IMR-90 (cell line): Measurements from ENCODE around the gene MYO10. TPM values are rescaled to one million over a fixed set of nuclear protein-coding genes. Genes with fewer than 3 reads are reported as not detected.

ENCODE experiments used
- ATAC-seq: fragments of 200-7000 bp; cut with Tn5 transposase; 2 replicates; pipeline ENCODE4 v1.9.1; 2020; ENCODE audit warnings: low read depth, mild to moderate bottlenecking, moderate library complexity
- BruUV-seq: library from RNA; stranded (reverse); fragments of 400-500 nt; replicated peaks from 2 replicates; lab custom pipeline; 2021; lab: Mats Ljungman, UMichigan
- CTCF ChIA-PET: fragments of 300-600 bp; formaldehyde crosslinking; extraction: SDS; loops from one replicate; lab custom pipeline; 2021; ENCODE audit warnings: antibody characterized with exemption; lab: Yijun Ruan, JAX
- POLR2A ChIA-PET: fragments of 300-600 bp; sonication (Branson Sonifier 250); formaldehyde crosslinking; loops from one replicate; lab custom pipeline; 2022; ENCODE audit warnings: antibody characterized with exemption; ENCODE audit not compliant: unreplicated experiment; lab: Charles Lee
- DNase-seq: peaks from one replicate; pipeline ENCODE4 v3.0.0; 2013
- H2AFZ ChIP-seq: replicated peaks from 2 replicates; pipeline ENCODE3; 2013; ENCODE audit warnings: low read length, mild to moderate bottlenecking; ENCODE audit not compliant: poor library complexity
- H2AK5ac ChIP-seq: 2 replicates; pipeline ENCODE4 v1.6.1; 2013; ENCODE audit warnings: low read depth, low read length, inconsistent platforms
- H2AK9ac ChIP-seq: replicated peaks from 2 replicates; pipeline ENCODE3; 2013; ENCODE audit warnings: mild to moderate bottlenecking, low read depth, low read length, moderate library complexity; ENCODE audit not compliant: poor library complexity
- H2BK120ac ChIP-seq: 2 replicates; pipeline ENCODE4 v1.6.1; 2013; ENCODE audit warnings: low read depth, low read length, inconsistent platforms
- H2BK15ac ChIP-seq: 3 replicates; pipeline ENCODE4 v1.6.1; 2013; ENCODE audit warnings: low read depth, low read length, inconsistent platforms
- H2BK20ac ChIP-seq: 2 replicates; pipeline ENCODE4 v1.6.1; 2013; ENCODE audit warnings: low read depth, mild to moderate bottlenecking, inconsistent platforms, low read length, moderate library complexity
- H2BK5ac ChIP-seq: 2 replicates; pipeline ENCODE4 v1.6.1; 2013; ENCODE audit warnings: mild to moderate bottlenecking, low read depth, low read length, inconsistent platforms; ENCODE audit not compliant: poor library complexity, severe bottlenecking
- H3K14ac ChIP-seq: replicated peaks from 2 replicates; pipeline ENCODE4 v1.6.1; 2013; ENCODE audit warnings: low read depth, low read length, inconsistent platforms
- H3K18ac ChIP-seq: 2 replicates; pipeline ENCODE4 v1.6.1; 2013; ENCODE audit warnings: low read depth, low read length, control low read depth
- H3K23ac ChIP-seq: 2 replicates; pipeline ENCODE4 v1.6.1; 2013; ENCODE audit warnings: low read depth, low read length, inconsistent platforms
- H3K27ac ChIP-seq: 2 replicates; pipeline ENCODE4 v1.5.1; 2013; ENCODE audit warnings: mild to moderate bottlenecking, control low read depth, low read length; ENCODE audit not compliant: insufficient read depth
- H3K27me3 ChIP-seq: 2 replicates; pipeline ENCODE4 v1.6.1; 2013; ENCODE audit warnings: low read length; ENCODE audit not compliant: control insufficient read depth, insufficient read depth
- H3K36me3 ChIP-seq: 2 replicates; pipeline ENCODE4 v1.6.1; 2013; ENCODE audit warnings: low read length, mixed read lengths; ENCODE audit not compliant: control insufficient read depth, insufficient read depth
- H3K4ac ChIP-seq: 2 replicates; pipeline ENCODE4 v1.6.1; 2013; ENCODE audit warnings: low read depth, low read length, inconsistent platforms
- H3K4me1 ChIP-seq: 2 replicates; pipeline ENCODE4 v1.6.1; 2013; ENCODE audit warnings: low read length, mixed read lengths; ENCODE audit not compliant: control insufficient read depth, insufficient read depth
- H3K4me2 ChIP-seq: 2 replicates; pipeline ENCODE4 v1.6.1; 2013; ENCODE audit warnings: low read depth, mild to moderate bottlenecking, control low read depth, low read length, moderate library complexity
- H3K4me3 ChIP-seq: 2 replicates; pipeline ENCODE4 v1.5.1; 2013; ENCODE audit warnings: low read depth, mild to moderate bottlenecking, control low read depth, low read length, moderate library complexity; ENCODE audit not compliant: insufficient read depth
- H3K56ac ChIP-seq: 2 replicates; pipeline ENCODE4 v1.6.1; 2013; ENCODE audit warnings: low read length, inconsistent platforms; ENCODE audit not compliant: insufficient read depth; ENCODE audit errors: extremely low read depth
- H3K79me1 ChIP-seq, 2 experiments: 2 replicates each; pipeline ENCODE4 v1.6.1; 2013; ENCODE audit warnings: low read length in 2 of 2, inconsistent platforms in 1 of 2, low read depth in 1 of 2
- H3K9ac ChIP-seq: 2 replicates; pipeline ENCODE4 v1.6.1; 2013; ENCODE audit warnings: low read depth, low read length, control low read depth
- H3K9me1 ChIP-seq: 2 replicates; pipeline ENCODE4 v1.6.1; 2013; ENCODE audit warnings: low read length, inconsistent platforms; ENCODE audit not compliant: insufficient read depth
- H3K9me3 ChIP-seq: 2 replicates; pipeline ENCODE4 v1.6.1; 2013; ENCODE audit warnings: low read length; ENCODE audit not compliant: control insufficient read depth, insufficient read depth
- H4K20me1 ChIP-seq: 2 replicates; pipeline ENCODE4 v1.6.1; 2013; ENCODE audit warnings: low read length, inconsistent platforms; ENCODE audit not compliant: insufficient read depth
- H4K5ac ChIP-seq: 2 replicates; pipeline ENCODE4 v1.6.1; 2013; ENCODE audit warnings: mild to moderate bottlenecking, low read depth, low read length, control low read depth
- H4K8ac ChIP-seq, 2 experiments: 2 replicates each; pipeline ENCODE4 v1.6.1; 2013; ENCODE audit warnings: low read depth in 2 of 2, low read length in 2 of 2, control low read depth in 1 of 2, inconsistent platforms in 1 of 2
- H4K91ac ChIP-seq: 2 replicates; pipeline ENCODE4 v1.6.1; 2013; ENCODE audit warnings: low read depth, low read length, inconsistent platforms; ENCODE audit not compliant: insufficient read depth
- BHLHE40 ChIP-seq: fragments of 150-350 bp; IDR thresholded peaks from 2 replicates; pipeline ENCODE4 v1.6.1; 2016; ENCODE audit warnings: mild to moderate bottlenecking, low read depth, low read length
- CEBPB ChIP-seq: IDR thresholded peaks from 2 replicates; pipeline ENCODE4 v1.6.1; 2012; ENCODE audit warnings: low read depth, low read length, improper control_type of control experiment
- CHD1 ChIP-seq: IDR thresholded peaks from 2 replicates; pipeline ENCODE4 v1.6.1; 2012; ENCODE audit warnings: low read depth, low read length, improper control_type of control experiment
- CTCF ChIP-seq: conservative IDR thresholded peaks from 2 replicates; pipeline ENCODE4 v1.5.1; 2012; ENCODE audit warnings: mild to moderate bottlenecking, low read depth, low read length, improper control_type of control experiment
- ELK1 ChIP-seq: fragments of 150-350 bp; IDR thresholded peaks from 2 replicates; pipeline ENCODE4 v1.6.1; 2016; ENCODE audit warnings: low read depth, mild to moderate bottlenecking, low read length, moderate library complexity, borderline replicate concordance
- FOS ChIP-seq: fragments of 150-350 bp; IDR thresholded peaks from 2 replicates; pipeline ENCODE4 v1.6.1; 2016; ENCODE audit warnings: low read depth, low read length
- MAFK ChIP-seq: IDR thresholded peaks from 2 replicates; pipeline ENCODE4 v1.6.1; 2012; ENCODE audit warnings: low read depth, low read length, improper control_type of control experiment
- MAZ ChIP-seq: IDR thresholded peaks from 2 replicates; pipeline ENCODE4 v1.6.1; 2012; ENCODE audit warnings: low read depth, mild to moderate bottlenecking, low read length, improper control_type of control experiment, moderate library complexity, borderline replicate concordance
- MXI1 ChIP-seq: IDR thresholded peaks from 2 replicates; pipeline ENCODE4 v1.6.1; 2012; ENCODE audit warnings: low read depth, mild to moderate bottlenecking, low read length, moderate library complexity, borderline replicate concordance
- NFE2L2 ChIP-seq: fragments of 150-350 bp; IDR thresholded peaks from 2 replicates; pipeline ENCODE4 v1.6.1; 2016; ENCODE audit warnings: low read depth, mild to moderate bottlenecking, low read length
- POLR2A ChIP-seq: IDR thresholded peaks from 2 replicates; pipeline ENCODE4 v1.6.1; 2012; ENCODE audit warnings: mild to moderate bottlenecking, low read depth, low read length
- RAD21 ChIP-seq: IDR thresholded peaks from 2 replicates; pipeline ENCODE4 v1.6.1; 2012; ENCODE audit warnings: low read length, improper control_type of control experiment
- RCOR1 ChIP-seq: IDR thresholded peaks from 2 replicates; pipeline ENCODE4 v1.6.1; 2012; ENCODE audit warnings: mild to moderate bottlenecking, low read length, improper control_type of control experiment; ENCODE audit not compliant: insufficient replicate concordance
- RFX5 ChIP-seq: IDR thresholded peaks from 2 replicates; pipeline ENCODE4 v1.8.0; 2012; ENCODE audit warnings: low read depth, mild to moderate bottlenecking, low read length, moderate library complexity
- SMC3 ChIP-seq: fragments of 150-350 bp; IDR thresholded peaks from 2 replicates; pipeline ENCODE4 v1.6.1; 2016; ENCODE audit warnings: low read depth, mild to moderate bottlenecking, antibody characterized with exemption, low read length, moderate library complexity
- WGBS, 2 experiments: methylation state at CpG; one replicate each; pipeline versions ENCODE4 v1.1.5 to v1.1.7; 2013; ENCODE audit warnings: missing lambda C conversion rate in 2 of 2; ENCODE audit not compliant: insufficient read length in 1 of 2; ENCODE audit errors: extremely low coverage in 2 of 2; 5-methylcytosine and 5-hydroxymethylcytosine counted together
- dilution Hi-C: fragments of 300-500 bp; cut with HindIII; formaldehyde crosslinking; loops from one replicate; pipeline ENCODE4 v1.14.3; 2018; ENCODE audit warnings: low sequenced_read_pairs; ENCODE audit not compliant: unreplicated experiment
- in situ Hi-C: fragments of 300-500 bp; cut with MboI; formaldehyde crosslinking; loops from 3 replicates; pipeline ENCODE4 v1.14.3; 2019; ENCODE audit warnings: low sequenced_read_pairs, inconsistent platforms, mixed read lengths
- intact Hi-C: fragments of 100-400 bp; cut with micrococcal nuclease; formaldehyde crosslinking; loops from 2 replicates; pipeline ENCODE4 v1.10.0; 2022
- polyA plus RNA-seq, 3 experiments: library from polyadenylated mRNA; depleted of rRNA; stranded (reverse); fragments of >200 nt; gene quantifications; 2 replicates each; pipeline ENCODE4 v1.2.3, GENCODE V29; 2012; ENCODE audit warnings: low replicate concordance in 1 of 3
- total RNA-seq: library from RNA; depleted of rRNA; stranded (reverse); fragments of >200 nt; gene quantifications from 2 replicates; pipeline ENCODE4 v1.2.3, GENCODE V29; 2012

Gene MYO10
- total and polyA plus RNA-seq, 2 of the 4 experiments (the other 2 are of a cell fraction) = 39.9 to 115 TPM

- ATAC-seq = no peak
- Histone ChIP-seq H2BK20ac (no peak overlapping the region), H4K91ac (no peak overlapping the region), H3K4me2 (no peak overlapping the region), H3K9me1 (peaks cover 14% of the 10 kb centered on the region), H3K23ac (no peak overlapping the region), H3K56ac (no peak overlapping the region), H3K4ac (no peak overlapping the region), H4K8ac (no peak overlapping the region), H2BK120ac (no peak overlapping the region), H3K4me1 (peaks cover 4% of the 10 kb centered on the region), H4K20me1 (peaks cover 98% of the 10 kb centered on the region), H2AK5ac (no peak overlapping the region), H4K5ac (no peak overlapping the region), H3K4me3 (no peak overlapping the region), H3K9ac (no peak overlapping the region), H3K27me3 (no peaks in the 10 kb centered on the region), H3K27ac (no peak overlapping the region), H3K14ac (no peak overlapping the region), H2BK15ac (no peak overlapping the region), H3K9me3 (no peaks in the 10 kb centered on the region), H2AFZ (no peak overlapping the region), H2BK5ac (no peak overlapping the region), H3K79me1 (peaks cover 7 to 89% of the 10 kb centered on the region in 2 experiments; a peak in 3 of 4 replicates), H3K36me3 (peaks cover 7% of the 10 kb centered on the region), H3K18ac (no peak overlapping the region), H2AK9ac (no peak overlapping the region)
- in situ Hi-C loops = no loop called here
- no peak for DNase-seq
- no CpG with 5 or more reads among the region's 3 CpGs for WGBS, 2 experiments
- dilution Hi-C loops = no loop called here
- TF ChIP-seq CHD1 (no peak), CEBPB (no peak), BHLHE40 (no peak), CTCF (no peak), ELK1 (no peak), SMC3 (no peak), FOS (no peak), MAZ (no peak), MXI1 (no peak), MAFK (no peak), NFE2L2 (no peak), RFX5 (no peak), POLR2A (no peak), RAD21 (no peak), RCOR1 (no peak)
- intact Hi-C loops = no loop called here
- CTCF ChIA-PET = no interaction called here
- POLR2A ChIA-PET = no interaction called here
- BruUV-seq = no TSS peak
Measured at GRCh38 chr5:16837305-16837704, 98.8 kb downstream of the MYO10 start.
